Stimulated activated CD8-positive, alpha-beta memory T cell treated with anti-CD3 and anti-CD28 coated beads, Interleukin-15, amount 100 ng/mL, for 1 hour (primary cell): ENCODE measurements around the gene ATXN7.

Experiments
- DNase-seq: peaks from one replicate; pipeline ENCODE4 v3.0.0-alpha.2; 2020; ENCODE audit warnings: low read depth

ATXN7 gene, protein sequence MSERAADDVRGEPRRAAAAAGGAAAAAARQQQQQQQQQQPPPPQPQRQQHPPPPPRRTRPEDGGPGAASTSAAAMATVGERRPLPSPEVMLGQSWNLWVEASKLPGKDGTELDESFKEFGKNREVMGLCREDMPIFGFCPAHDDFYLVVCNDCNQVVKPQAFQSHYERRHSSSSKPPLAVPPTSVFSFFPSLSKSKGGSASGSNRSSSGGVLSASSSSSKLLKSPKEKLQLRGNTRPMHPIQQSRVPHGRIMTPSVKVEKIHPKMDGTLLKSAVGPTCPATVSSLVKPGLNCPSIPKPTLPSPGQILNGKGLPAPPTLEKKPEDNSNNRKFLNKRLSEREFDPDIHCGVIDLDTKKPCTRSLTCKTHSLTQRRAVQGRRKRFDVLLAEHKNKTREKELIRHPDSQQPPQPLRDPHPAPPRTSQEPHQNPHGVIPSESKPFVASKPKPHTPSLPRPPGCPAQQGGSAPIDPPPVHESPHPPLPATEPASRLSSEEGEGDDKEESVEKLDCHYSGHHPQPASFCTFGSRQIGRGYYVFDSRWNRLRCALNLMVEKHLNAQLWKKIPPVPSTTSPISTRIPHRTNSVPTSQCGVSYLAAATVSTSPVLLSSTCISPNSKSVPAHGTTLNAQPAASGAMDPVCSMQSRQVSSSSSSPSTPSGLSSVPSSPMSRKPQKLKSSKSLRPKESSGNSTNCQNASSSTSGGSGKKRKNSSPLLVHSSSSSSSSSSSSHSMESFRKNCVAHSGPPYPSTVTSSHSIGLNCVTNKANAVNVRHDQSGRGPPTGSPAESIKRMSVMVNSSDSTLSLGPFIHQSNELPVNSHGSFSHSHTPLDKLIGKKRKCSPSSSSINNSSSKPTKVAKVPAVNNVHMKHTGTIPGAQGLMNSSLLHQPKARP

DNA sequence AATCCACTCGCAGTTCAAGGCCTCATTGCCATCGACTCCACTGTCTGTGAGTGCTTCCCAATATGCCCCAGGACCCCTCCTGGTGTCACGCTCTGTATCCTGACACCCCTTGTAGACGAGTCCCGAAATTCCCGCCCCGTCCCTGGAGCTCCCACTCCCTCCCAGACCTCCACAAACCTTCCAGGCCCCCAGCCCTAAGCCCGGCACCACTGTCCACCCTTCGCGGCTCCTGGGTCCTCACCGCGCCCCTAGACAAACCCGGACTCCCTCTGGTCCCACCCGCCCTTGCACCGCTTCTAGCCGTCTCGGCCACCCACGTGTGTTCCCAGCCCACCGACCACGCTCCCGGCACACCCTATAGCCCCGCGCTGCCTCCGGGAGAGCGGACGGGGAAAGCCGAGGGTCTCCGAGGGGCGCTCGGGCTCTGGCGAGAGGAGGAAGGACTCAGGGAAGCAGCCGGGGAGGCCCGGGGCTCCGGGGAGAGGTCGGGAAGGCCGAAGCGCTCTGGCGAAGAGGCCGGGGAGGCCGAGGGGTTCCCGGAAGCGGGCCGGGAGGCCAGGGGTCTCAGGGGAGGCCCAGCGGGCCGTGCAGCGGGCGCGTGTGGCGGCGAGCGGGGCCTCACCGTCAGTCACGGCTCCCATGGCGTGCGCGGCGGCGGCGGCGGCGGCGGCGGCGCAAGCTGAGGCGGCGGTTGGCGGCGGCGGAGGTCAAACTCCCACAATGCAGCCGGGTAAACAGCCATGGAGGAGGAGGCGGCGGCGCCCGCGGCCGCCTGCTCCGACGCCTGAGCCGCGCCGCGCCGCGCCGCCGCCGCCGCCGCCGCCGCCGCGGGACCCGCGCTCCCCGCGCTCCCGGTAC, at the start of gene ATXN7, which contains the start of gene THOC7:
ATXN7 (plus strand) TSS at position 718 of the 858 bp plus-strand sequence. CDS start 48,732 bp downstream, outside the sequence.
THOC7 (minus strand) TSS at position 656 of the 858 bp plus-strand sequence; CDS start at position 641, 15 bp downstream.
- DNase-seq = no peak

DNA sequence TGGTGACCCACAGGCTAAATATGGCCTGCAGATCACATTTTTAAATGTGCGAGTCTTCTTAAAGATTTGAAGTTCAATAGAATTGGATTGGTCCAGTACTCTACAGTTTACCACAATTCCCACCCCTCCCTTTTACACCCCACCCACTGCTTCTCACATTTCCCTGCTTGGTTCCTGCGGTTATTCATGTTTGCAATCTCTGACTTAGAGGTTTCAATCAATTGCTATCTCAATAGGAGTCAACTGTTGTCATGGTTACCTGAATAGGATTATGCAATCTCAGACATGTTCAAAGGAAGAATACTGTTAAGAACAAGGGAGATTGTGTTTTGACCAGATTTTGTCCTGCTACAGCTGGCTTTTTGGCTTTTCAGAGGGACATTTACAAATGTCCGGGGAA, 49.4 kb upstream of the ATXN7 start:
- DNase-seq = no peak

DNA sequence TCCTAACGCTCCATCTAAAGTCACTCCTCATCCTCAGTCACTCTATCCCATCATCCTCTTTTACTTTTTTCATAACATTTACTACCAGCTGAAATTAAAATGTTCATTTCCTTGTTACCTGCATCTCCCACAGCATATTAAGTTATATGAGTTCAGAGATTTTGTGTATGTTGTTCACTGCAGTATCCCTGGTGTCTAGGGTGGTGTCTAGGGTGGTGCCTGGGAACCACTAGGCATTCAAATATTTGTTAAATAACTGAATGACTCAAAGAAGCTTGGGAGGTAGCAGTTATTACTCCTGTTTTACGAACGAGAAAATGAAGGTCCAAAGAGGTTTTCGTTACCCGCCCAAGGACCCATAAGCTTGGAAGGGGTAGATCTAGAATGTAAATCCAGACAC, 46.4 kb upstream of the ATXN7 start:
- no peak for DNase-seq

DNA sequence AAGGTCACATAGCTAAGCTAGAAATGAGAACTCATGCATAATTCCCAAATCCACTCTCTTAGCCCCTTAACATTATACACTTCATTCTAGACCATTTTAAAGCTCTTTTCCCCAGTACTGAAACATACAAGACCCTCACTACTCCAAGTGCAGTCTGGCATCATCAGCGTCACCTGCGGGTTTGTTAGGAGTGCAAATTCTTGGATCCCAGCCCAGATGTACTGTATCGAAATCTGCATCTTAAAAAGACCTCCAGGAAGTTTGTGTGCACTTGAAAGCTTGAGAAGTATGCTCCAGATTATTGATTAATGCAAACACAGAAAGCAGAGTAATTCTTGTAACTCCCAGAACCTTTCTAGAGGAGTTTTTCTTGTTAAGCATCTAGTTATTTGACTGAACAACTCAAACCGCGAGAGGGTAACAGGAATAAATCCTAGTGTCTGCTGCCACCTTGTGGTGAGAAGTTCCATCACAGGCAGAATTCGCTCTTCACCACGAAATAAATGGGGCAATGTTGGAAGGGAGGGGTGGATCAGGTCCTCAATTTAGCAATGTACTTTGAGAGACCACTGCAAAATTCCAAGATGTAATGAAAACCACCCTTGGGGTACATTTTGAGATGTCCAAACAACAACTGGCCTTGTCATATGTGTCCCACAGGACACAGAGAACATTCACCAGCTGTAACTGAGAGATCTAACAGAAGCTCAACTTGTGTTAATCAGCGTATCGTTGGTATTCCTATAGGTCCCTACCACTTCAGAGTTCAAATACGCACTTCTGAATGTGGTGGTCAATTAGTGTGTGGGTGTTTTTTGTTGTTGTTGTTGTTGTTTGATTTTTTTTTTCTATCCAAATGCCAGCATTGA, 45.2 kb upstream of the ATXN7 start:
- DNase-seq = peak; percentile 38

DNA sequence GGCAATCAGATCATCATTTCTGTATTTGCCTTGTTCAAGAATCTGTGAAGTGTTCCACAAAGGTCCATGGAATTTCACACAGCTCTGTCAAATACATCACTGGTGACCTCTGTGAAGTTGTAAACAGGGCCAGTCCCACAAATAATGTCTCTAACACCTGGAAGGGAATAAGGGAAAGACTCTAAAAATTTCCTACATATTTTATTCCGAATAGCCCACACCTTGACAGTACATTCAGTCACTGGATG, 44.6 kb upstream of the ATXN7 start, which contains the start of gene C3orf49:
C3orf49 (plus strand) TSS at position 149 of the 248 bp plus-strand sequence. CDS start 173 bp downstream, outside the sequence.
- DNase-seq = no peak

DNA sequence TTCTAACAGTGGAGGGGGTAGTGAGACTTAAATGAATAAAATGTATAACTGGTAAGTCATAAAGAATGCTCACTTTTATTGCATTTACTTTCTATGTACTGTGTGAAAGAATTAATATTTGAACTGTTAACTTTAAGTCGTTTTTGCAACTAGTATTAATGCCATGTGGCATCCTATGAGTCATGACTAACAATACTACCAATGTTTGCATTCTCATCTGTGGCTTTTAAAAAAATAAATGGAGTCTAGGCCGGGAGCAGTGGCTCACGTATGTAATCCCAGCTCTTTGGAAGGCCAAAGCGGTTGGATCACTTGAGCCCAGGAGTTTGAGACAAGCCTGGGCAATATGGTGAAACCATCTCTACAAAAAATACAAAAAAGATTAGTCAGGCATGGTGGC, 39.4 kb upstream of the ATXN7 start:
- no peak for DNase-seq

DNA sequence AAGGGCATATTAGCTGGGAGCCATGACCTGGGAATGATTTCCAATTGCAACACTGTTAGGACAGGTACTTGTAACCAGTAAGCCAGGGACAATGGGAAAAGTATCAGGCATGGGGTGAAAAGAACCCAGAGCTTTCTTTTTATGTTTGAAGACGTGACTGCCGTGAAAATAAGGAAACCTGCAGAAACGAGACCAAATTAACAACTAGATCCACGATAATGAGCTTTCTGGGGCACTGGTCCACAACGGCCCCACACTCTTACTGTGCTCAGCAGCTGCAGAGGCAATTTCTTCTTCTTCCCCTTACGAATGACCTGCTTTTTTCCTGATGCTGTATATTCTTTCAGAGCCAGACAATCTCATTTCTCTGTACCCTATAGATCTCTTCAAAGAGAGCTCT, 33.1 kb upstream of the ATXN7 start:
- no peak for DNase-seq

DNA sequence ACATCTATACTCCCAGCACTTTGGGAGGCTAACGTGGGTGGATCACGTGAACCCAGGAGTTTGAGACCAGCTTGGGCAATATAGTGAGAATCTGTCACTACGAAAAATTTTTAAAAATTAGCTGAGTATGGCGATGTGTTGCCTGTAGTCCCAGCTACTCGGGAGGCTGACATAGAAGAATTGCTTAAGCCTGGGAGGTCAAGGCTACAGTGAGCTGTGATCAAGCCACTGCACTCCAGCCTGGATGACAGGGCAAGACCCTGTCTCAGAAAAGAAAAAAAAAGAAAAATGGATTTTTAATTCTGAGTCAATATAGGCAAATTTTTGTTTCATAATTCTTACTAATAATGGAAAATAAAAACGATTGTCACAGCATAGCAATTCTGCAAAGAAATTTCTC, 31.3 kb upstream of the ATXN7 start:
- DNase-seq = no peak

DNA sequence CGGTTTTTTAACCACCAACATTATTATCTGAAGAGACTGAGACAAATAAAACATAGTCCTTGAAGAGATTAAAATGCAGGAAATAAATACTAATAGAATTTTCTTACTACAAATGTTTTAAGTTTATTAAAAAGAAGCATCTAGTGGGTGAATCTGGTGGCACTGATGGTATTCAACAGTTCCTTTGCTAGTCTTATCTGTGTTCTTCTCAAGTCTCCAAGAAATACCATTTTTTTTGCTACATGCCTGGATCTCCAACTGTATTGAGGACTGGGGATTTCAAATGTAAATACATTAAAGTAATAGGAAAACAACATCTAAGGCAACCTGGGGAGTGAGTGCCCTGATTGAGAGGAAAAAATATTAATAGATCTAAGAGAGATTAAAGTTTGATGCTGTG, 22.0 kb upstream of the ATXN7 start:
- no peak for DNase-seq

DNA sequence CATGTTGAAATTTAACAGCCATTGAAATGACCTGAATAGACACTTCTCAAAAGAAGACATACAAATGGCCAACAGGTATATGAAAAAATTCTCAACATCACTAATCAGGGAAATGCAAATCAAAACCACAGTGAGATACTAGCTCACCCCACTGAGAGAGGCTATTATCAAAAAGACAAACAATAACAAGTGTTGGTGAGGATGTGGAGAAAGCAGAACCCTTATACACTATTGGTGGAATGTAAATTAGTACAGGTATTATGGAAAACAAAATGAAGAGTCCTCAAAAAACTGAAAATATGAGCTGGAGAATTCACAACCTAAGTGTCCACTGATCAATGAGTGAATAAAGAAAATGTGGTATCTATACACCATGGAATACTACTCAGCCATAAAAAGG, 21.5 kb upstream of the ATXN7 start:
- no peak for DNase-seq

DNA sequence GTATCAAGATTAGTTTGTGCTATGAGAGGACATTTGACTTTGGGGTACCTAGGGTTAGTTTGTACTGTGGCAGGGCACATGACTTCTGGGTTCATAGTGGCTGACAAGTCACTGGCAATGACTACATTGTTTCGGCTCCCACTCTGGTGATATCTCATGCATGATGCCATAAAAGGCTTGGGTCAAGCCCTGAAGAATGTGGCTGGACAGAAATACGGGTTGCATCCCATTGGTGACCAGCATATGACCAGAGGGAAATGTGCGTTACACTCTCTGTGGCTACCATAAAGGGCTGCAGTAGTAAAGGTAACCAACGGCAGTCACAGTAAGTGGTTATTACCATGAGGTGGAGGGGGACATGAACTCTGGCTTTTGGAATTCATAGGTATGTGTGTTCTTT, 18.5 kb upstream of the ATXN7 start:
- DNase-seq = no peak

DNA sequence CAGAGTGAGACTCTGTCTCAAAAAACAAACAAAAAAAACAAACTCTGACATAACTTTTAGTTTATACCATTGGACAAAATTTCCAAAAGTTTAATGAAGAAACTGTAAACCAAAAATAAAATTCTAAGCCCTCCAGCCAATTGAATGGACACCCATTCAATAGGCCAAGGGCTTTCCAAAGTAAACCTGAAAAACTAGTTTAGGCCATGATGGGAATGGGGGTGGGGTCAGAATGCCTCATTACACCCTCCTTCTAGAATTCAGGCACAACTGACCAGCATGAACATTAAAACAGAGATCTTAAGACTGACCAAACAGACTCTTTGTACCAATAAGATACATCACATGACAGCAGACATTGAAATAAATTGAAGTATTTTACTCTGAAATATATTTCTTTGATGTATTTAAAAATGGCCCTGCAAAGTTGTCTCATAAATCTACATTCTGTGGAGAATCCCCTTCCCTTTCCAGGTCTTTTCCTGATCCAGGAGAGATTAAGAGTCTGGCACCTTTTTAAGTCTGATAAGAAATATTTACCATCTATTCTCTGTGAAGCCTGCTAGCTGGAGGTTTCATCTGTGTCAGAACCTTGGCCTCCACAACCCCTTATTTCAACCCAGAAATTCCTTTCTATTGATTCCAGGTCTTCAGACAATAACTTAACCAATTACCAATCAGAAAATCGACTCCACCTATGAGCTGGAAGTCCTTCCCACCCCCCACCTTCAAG, 15.8 kb upstream of the ATXN7 start:
- no peak for DNase-seq

DNA sequence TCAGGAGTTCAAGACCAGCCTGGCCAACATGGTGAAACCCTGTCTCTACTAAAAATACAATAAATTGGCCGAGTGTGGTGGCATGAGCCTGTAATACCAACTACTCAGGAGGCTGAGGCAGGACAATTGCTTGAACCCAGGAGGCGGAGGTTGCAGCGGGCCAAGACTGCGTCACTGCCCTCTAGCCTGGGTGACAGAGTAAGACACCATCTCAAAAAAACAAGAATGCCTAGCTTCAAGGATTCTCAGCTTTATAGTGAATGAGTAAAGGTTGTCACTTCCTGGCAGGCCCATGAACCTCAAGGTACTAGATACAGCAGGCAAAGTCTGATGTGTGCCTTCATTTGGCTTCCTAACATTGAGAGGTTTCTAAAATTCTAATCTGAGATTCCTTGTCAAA, 14.5 kb upstream of the ATXN7 start:
- DNase-seq = no peak

DNA sequence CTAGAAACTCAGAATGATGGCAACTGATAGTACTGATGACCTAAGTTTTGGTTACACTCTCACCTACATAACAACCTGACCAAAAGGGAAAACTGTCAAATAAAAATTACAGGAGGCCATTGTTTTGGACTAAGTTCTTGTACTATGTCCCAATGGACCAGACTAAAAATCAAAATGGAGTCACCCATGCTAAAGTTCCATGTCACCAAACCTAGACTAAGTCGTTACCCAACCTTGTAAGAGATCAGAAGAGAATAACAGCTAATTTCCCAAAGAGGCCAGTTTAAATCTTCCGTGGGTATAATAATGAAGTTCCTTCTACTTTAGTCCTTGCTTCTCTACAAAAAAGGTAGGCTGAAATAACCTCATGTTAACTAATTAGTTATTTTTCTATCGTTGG, 12.4 kb upstream of the ATXN7 start:
- no peak for DNase-seq

DNA sequence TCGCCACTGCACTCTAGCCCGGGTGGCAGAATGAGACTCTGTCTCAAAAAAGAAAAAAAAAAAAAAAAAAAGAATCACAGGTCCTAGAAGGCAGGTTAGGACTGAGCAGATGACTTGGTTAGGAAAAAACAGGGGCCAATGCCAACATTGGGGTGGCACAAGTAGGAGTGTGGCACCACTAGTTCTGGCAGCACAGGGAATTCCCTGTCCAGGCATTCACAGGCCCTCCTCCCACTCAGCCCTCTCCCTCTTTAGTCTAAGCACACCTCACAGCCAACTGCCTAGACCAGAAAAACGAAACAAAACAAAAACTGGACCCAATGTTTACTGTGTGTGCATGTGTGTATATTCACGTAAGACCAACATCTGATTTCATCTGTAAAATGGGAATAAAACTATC, 10.6 kb upstream of the ATXN7 start:
- DNase-seq = no peak

DNA sequence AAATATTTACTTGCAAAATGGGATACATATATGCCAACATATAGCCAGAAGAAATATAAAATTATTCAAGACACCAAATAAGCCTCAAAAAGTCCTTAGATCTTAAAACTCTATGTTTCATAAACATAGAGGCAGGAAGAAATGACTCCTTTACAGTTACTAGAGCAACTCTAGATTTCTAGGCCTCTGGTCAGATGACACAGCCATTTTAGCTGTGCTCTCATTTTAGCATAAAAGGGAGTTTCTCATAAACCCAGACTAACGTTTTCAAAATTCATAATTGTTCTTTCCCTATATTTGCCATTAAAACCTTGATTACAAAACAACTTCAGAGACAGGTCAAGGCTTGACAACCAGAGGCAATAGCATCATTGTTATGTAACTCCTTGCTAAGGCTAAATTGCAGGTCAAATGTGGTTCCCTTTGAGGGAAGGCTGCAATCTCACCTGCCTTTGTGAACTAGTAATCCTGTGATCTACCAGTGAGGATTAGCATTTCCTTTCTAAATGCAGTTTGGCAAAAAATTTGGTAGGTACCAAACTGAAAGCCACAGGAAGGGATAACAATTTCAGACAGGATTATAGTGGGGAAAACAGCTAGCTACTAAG, 8.2 kb upstream of the ATXN7 start:
- no peak for DNase-seq

DNA sequence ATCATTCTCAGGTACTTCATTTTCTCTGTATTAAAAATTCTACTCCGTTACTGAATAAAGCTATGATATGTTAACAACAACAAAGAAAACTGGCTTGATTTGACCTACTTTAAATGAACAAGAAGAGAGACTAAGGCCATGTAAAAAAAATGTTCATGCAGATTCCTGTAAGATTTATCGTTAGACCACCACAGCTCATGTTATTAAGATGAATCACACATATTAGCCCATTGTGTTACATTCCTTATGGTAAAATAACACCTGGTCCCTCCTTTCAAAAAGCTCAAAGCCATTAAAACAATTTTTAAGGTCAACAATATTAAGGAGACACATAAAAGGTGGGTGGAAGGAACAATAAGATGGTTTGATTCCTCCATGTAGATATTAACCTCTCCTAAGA, 6.4 kb upstream of the ATXN7 start:
- DNase-seq = no peak

DNA sequence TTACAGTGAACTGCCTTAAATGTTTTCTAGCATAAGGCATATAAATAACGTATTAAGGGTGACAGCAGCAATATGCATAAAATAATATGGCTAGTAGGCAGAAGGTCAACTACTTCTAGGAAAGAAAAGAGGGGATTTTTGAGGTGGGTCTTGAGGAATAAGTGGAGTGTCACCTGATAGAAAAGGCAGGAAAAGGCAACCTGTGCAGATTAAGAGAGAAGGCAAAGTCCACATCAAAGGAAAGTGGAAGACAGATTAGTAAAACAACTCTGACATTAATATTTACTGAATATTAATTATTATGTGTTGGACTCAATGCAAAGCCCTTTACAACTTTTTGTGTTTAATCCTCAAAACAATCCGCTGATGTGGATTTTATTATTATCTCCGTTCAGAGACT, 2.9 kb upstream of the ATXN7 start:
- no peak for DNase-seq

DNA sequence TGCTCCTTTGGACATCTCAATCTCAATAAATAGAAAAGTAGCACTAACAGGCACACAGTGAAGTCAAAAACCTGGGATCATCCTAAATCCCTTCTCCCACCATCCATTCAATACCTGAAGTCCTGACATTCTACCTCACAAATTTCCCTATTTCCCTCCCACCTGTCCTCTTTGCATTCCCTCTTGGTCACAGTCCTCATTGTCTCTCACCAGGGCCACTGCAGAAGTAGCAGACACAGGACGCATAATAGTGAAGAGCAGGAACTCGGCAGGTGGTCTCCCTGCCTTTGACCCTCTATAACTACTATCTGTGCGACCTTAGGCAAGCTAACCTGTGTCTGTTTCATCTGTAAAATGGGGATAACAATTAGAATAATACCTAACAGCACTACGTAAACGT, 2.4 kb upstream of the ATXN7 start:
- no peak for DNase-seq

DNA sequence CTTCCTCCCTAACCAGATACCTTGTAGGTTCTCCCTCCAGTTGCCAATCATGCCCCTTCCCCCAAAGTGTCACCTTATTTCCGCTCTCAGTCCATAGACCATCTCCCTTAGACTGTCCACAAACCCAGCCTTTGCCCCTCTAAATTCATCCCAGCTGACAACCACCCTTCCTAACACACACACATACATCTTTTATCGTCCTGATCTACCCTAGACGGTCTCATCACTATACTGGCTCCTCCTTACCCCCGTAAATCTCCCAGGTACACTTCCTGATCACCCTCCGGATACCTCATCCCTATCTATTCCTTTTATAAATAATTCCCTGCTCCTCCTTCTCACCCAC, 890 bp upstream of the ATXN7 start:
- no peak for DNase-seq
